Stimulated activated CD8-positive, alpha-beta memory T cell treated with anti-CD3 and anti-CD28 coated beads, Interleukin-7, amount 100 ng/mL, for 1 hour (primary cell): Measurements from ENCODE around the gene CBR1.
"Not testable (repeated sequence)": the region's sequence is repeated elsewhere in the genome, so short reads cannot be mapped to it uniquely, and the experiment has no call there.

Experiments used
- DNase-seq, 2 donors: peaks; one replicate each; pipeline ENCODE4 v3.0.0-alpha.2; 2020; ENCODE audit warnings: low read depth in 2 of 2

Gene CBR1

GRCh38 chr21:36079671-36080070, 9.8 kb downstream of the CBR1 start:
- DNase-seq, result no peak

DNA sequence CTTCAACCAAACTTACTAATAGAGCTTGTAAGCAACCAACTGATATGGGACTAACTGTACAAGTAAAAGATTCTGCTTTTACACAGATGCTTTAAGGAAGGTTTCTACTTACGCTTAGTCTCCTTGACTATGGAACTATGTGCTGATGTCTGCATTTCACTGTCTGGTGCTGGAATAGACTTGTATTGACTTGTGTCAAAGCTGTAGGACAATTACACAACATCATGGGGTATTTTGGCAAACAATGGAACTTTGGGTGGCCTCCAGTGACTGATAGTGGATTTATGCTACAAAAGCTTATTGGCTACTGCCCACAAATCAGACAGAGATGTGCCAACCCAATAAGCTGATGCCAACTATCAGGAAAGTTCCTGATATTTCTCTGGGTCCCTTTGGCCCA, 10.6 kb downstream of the CBR1 start:
- no peak for DNase-seq

DNA sequence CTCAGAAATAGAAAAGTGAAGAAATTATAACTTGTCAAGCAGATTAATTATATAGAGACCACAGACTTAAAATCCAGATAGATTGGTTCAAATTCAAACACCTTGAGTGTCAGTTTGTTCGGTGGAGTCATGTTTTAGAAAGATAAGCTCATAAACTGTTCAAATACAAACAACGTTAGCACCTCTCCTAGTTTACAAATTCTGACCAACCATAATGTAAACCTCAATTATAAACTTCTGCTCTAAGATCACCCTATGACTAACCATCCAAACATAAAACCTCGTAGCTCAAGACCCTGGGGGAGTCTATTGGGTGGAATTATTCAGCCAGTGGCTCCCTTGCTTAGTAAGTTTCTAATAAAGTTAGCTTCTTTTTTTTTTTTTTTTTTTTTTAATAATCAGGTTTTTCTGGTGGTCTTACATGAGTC, 12.4 kb downstream of the CBR1 start:
- DNase-seq, result no peak

DNA sequence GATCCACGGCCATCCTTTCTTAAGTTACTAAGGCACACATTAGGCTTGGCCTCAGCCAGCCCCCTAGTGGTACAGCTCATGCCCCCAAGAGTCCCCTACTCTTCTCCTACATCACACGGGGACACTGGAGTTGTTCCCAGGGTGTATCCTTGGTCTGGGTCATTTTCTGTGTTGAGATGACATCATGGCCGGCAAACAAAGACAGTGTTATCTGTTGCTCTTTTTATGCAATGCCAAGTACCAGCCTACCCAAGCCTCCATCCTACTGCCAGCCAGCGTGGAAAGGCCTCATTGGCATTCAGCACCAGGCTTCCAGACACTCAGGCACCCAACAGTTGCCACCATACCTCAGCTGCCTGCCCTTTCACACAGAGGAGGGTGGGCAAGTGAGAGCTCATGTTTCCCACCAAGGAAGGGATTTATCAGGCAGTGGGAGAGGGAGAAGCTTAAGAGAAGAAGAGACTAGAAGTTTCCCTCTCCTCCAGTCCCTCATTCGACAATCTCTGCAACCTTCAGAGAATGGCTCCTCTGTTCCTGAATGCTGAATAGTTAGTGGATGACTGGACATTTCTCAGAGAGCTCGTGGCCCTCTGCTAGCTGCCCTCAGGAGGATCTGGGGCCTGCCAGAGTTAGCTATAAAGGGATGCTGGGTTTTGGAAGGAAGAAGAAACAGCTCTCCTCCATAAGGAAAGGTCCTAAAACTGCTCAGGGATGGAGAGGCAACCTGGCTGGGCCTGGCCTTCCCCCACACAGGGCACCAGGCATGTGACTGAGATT, 17.7 kb downstream of the CBR1 start:
- DNase-seq, result no peak

GRCh38 chr21:36089946-36090345, 20.1 kb downstream of the CBR1 start:
- no peak for DNase-seq

DNA sequence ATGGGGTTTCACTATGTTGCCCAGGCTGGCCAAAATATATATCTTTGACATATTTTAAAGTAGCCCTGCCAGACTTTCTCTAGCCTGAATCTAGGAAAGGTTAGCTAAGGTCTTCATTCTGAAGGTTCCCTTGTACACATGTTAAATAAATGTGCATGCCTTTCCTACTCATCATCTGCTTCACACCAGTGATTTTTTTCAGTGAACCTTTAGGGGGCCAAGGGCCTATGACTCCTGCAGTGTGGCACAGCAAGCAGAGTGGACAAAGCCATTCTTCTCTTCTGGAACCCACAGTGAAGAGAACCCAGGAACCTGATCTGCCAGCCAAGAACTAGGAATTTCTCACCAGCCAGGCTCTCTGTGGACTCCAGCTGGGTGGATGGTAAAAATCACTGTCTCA, 22.9 kb downstream of the CBR1 start:
- DNase-seq, result no peak

GRCh38 chr21:36093512-36093911, 23.7 kb downstream of the CBR1 start:
- no peak for DNase-seq

- no peak for DNase-seq
Observed at GRCh38 chr21:36096398-36097290, 26.8 kb downstream of the CBR1 start.

GRCh38 chr21:36097427-36098181, 27.8 kb downstream of the CBR1 start:
- DNase-seq, result no peak

GRCh38 chr21:36098182-36098532, 28.3 kb downstream of the CBR1 start:
- no peak for DNase-seq

- DNase-seq, result no peak
Observed at GRCh38 chr21:36099000-36099399, 29.2 kb downstream of the CBR1 start.

DNA sequence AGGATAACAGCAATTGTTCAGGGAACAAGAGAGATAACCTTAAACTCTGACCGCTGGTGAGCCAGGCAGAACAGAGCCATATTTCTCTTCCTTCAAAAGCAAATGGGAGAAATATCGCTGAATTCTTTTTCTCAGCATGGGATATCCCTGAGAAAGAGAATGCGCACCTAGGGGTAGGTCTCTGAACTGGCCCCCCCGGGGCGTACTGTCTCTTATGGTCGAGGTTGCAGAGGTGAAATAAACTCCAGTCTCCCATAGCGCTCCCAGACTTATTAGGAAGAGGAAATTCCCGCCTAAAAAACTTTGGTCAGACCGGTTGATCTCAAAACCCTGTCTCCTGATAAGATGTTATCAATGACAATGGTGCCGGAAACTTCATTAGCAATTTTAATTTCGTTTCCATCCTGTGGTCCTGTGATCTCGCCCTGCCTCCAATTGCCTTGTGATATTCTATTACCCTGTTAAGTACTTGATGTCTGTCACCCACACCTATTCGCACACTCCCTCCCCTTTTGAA, 29.9 kb downstream of the CBR1 start:
- DNase-seq, result not testable (repeated sequence)

GRCh38 chr21:36100971-36101641, 31.3 kb downstream of the CBR1 start:
- DNase-seq, result no peak

DNA sequence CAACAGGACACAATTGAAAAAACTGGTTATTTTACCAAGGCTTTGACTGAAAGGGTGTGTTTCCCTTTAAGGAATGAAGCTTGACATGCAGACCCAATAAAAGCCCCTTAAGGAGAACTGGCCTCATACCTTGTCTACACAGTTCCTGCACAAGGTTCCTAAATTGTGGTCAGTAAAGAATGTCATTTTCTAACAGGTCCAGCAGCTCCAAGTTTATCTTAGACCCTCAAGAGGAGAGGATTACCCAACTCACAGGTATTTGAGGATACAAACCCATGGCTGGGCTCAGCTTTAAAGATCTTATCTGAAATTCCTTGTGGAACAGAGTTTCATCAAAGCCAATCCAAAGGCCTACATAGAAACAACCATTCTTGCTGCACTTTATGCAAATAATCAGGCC, 33.6 kb downstream of the CBR1 start:
- no peak for DNase-seq

GRCh38 chr21:36104317-36105300, 34.8 kb downstream of the CBR1 start:
- DNase-seq, result peak; percentile 30 to 41

DNA sequence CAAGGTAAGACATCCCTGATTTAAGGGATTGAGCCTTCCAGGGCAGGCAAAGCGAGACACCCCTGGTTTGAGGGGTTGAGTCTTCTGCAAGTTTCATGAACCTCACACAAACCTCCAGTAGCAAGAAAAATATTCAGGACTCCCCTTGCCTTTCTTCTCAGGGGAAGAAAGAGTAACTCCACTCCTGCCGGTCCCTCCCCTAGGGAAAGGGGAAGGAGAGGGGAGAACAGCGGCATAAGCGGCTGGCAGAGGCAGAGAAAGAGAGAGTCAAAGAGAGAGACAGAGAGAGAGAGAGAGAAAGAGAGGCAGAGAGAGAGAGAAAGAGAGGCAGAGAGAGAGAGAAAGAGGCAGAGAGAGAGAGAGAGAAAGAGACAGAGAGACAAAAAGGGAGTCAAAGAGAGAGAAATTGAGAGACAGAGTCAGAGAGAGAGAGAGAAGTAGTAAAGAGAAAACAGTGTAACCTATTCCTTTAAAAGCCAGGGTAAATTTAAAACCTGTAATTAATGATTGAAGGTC, 35.6 kb downstream of the CBR1 start:
- no peak for DNase-seq

- no peak for DNase-seq
Observed at GRCh38 chr21:36109868-36110267, 40.0 kb downstream of the CBR1 start.

GRCh38 chr21:36111238-36111637, 41.4 kb downstream of the CBR1 start:
- no peak for DNase-seq

- DNase-seq, result peak in 1 of 2 donors; percentile 15
Observed at GRCh38 chr21:36113647-36114428, 44.0 kb downstream of the CBR1 start.
